ENCODE measurements around the gene KRT37.
"Not testable (repeated sequence)": the region's sequence is repeated elsewhere in the genome, so short reads cannot be mapped to it uniquely, and the experiment has no call there.

The KRT37 gene

GRCh38 chr17:41403404-41404023, 20.9 kb downstream of the KRT37 start:
- DNase-seq = no peak

GRCh38 chr17:41402161-41402560, 22.2 kb downstream of the KRT37 start:
- DNase-seq = no peak

GRCh38 chr17:41396996-41397660, 27.3 kb downstream of the KRT37 start, which contains the start of gene KRT31:
Gene KRT31 (minus strand): TSS chr17:41397608. CDS start chr17:41397539, 69 bp downstream.
- no peak for DNase-seq

- DNase-seq = no peak
These were observed 28.0 kb downstream of the KRT37 start for GRCh38 chr17:41396340-41396739.

GRCh38 chr17:41395611-41396010, 28.8 kb downstream of the KRT37 start:
- DNase-seq = no peak

GRCh38 chr17:41395044-41395443, 29.3 kb downstream of the KRT37 start:
- DNase-seq = not testable (repeated sequence)

DNA sequence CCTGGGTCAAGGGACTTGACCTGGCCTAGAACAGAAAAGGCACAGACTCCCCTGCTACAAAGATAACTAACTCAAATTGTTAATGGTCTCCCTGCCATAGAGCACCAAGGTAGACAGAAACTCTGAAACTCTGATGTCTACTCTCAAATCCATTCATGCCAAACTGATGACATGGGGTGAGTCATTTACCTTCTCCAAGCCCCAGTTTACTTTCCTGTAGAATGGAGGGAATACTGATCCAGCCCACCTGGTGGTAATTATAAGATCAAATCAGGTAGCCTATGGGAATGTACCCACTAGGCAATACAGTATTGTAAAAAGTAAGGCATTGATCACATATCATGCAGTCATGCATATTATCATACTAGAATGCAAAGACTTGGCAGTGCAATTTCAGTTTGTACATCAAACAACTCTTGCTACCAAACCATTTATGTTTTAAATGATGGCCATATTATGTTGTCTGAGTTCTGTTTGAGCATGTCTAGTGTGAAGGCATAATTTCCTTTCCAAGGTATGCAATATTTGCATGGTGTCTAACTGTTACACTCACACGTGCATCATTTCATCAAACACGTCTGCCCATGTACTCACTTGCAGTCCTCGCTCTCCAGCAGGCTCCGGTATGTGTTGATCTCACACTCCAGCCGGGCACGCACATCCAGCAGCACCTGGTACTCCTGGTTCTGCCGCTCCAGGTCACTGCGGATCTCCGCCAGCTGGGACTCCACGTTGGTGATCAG, 30.0 kb downstream of the KRT37 start:
- no peak for DNase-seq

GRCh38 chr17:41393826-41394225, 30.6 kb downstream of the KRT37 start:
- no peak for DNase-seq

DNA sequence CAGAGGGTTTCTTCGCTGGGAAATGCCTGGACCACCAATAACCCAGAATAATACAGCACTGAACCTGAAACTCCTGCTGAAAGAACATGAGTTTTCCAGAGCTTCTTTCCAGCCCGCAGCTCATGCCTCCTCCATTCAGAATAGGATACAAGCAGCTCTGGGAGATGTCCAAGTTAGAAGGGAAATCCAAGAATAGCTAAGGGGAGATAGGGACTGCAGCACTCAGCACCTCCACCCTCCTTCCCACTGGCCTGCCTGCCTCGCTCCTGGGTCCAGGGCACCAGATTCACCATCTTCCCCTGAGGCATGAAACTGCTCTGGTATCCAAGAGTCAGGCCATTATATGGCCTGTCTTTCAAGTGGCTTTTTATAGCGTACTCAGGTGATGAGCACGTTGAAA, 31.1 kb downstream of the KRT37 start:
- no peak for DNase-seq

DNA sequence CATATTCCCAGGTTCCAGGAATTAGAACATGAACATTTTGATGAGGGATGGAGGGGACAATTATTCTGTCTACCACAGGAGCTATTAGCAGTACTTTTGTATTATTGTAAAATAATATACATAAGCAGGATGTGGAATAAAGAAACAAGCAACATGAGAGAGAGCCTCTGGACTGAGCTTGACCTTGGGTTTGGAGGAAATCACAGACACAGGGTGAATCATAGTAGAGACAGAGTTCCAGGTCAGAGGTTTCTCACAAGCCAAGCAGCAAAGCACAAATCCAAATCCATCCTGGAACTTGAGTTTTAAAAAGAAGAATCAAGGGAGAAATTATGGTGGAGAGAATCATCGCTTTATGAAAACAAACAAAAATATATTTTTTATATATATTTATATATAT, 32.1 kb downstream of the KRT37 start:
- no peak for DNase-seq

- DNase-seq = no peak
These were observed 32.9 kb downstream of the KRT37 start for GRCh38 chr17:41391535-41391934.

GRCh38 chr17:41390411-41390938, 33.9 kb downstream of the KRT37 start:
- no peak for DNase-seq

GRCh38 chr17:41387670-41388069, 36.7 kb downstream of the KRT37 start:
- no peak for DNase-seq

GRCh38 chr17:41386227-41386626, 38.2 kb downstream of the KRT37 start:
- no peak for DNase-seq

DNA sequence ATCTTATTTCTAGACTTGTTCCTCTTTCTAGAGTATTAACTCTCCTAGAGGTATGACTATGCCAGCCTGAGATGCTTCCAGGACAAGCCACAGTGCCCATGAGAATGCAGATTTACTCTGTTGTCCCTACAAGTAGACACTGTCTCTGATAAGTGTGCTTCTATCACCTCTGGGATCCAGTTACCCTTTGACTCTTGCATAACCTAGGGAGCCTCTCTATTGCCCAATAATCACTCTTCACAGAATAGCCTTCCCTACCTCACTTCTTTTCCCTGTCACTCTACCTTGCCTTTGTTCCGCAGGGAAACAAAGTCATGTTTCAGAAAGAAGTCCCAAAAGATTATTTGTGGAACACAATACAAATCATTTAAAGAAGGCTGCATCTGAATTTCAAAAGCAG, 40.7 kb downstream of the KRT37 start:
- no peak for DNase-seq

DNA sequence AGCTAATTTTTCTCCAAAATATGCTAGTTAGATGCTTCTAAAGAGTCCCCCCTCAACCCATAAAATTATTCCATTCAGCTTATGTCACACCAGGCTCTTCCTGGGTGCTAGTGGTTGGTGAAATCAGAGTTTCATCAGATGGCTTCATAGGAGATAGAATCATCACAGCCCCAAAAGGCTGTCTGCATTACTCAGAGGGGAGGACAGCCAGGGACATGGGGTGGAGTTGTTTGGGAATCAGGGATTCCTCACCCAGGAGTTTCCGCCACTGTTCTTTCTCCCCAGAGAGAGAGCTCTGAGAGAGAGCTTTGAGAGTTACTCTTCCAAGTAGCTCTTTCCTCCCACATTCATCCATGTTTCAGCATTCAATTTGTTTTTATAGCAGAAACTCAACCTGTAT, 42.0 kb downstream of the KRT37 start:
- DNase-seq = no peak

DNA sequence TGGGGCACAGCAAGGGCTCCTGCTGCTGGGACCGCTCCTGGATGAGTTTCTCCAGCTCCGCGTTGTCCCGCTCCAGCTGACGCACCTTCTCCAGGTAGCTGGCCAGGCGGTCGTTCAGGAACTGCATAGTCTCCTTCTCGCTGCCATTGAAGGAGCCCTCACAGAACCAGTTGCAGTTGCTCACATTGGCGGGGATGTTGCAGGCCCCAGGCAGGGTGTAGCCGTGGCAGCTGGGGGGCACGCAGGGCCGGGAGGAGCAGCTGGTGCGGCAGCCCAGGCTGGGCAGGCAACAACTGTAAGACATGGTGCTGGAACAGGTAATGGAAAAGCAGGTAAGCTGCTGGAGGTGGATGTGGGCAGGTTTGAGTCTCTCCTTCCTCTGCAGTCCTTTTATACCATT, 42.4 kb downstream of the KRT37 start, which contains the start of gene KRT34:
Gene KRT34, minus strand, starts transcription at position 364 of the 400 bp plus-strand sequence. Its CDS starts 60 bp downstream, at position 304.
- DNase-seq = not testable (repeated sequence)

DNA sequence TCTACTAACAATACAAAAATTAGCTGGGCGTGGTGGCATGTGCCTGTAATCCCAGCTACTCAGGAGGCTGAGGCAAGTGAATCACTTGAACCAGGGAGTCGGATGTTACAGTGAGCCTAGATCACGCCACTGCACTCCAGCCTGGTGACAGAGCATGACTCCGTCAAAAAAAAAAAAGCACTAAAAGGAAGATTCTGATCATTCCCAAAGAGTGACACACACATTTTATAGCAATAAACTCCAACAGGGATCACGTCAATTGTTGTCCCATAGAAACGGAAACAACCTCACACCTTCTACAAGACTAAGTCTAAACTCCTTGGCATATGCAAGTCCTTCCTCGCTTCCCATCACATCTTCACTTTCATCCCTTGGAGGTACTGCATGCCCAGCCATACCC, 44.3 kb downstream of the KRT37 start:
- not testable (repeated sequence) for DNase-seq

- no peak for DNase-seq
These were observed 46.8 kb downstream of the KRT37 start for GRCh38 chr17:41377546-41377945.

All from 8988T (cell line).